IMR-90 (cell line): ENCODE results near the gene KCNH2. TPM values are rescaled to one million over a fixed set of nuclear protein-coding genes. Genes with fewer than 3 reads are reported as not detected.

ENCODE experiments used
- ATAC-seq: fragments of 200-7000 bp; cut with Tn5 transposase; 2 replicates; pipeline ENCODE4 v1.9.1; 2020; ENCODE audit warnings: low read depth, mild to moderate bottlenecking, moderate library complexity
- BruUV-seq: library from RNA; stranded (reverse); fragments of 400-500 nt; replicated peaks from 2 replicates; lab custom pipeline; 2021; lab: Mats Ljungman, UMichigan
- CTCF ChIA-PET: fragments of 300-600 bp; formaldehyde crosslinking; extraction: SDS; loops from one replicate; lab custom pipeline; 2021; ENCODE audit warnings: antibody characterized with exemption; lab: Yijun Ruan, JAX
- POLR2A ChIA-PET: fragments of 300-600 bp; sonication (Branson Sonifier 250); formaldehyde crosslinking; loops from one replicate; lab custom pipeline; 2022; ENCODE audit warnings: antibody characterized with exemption; ENCODE audit not compliant: unreplicated experiment; lab: Charles Lee
- DNase-seq: peaks from one replicate; pipeline ENCODE4 v3.0.0; 2013
- H2AFZ ChIP-seq: replicated peaks from 2 replicates; pipeline ENCODE3; 2013; ENCODE audit warnings: low read length, mild to moderate bottlenecking; ENCODE audit not compliant: poor library complexity
- H2AK5ac ChIP-seq: 2 replicates; pipeline ENCODE4 v1.6.1; 2013; ENCODE audit warnings: low read depth, low read length, inconsistent platforms
- H2AK9ac ChIP-seq: replicated peaks from 2 replicates; pipeline ENCODE3; 2013; ENCODE audit warnings: mild to moderate bottlenecking, low read depth, low read length, moderate library complexity; ENCODE audit not compliant: poor library complexity
- H2BK120ac ChIP-seq: 2 replicates; pipeline ENCODE4 v1.6.1; 2013; ENCODE audit warnings: low read depth, low read length, inconsistent platforms
- H2BK15ac ChIP-seq: 3 replicates; pipeline ENCODE4 v1.6.1; 2013; ENCODE audit warnings: low read depth, low read length, inconsistent platforms
- H2BK20ac ChIP-seq: 2 replicates; pipeline ENCODE4 v1.6.1; 2013; ENCODE audit warnings: low read depth, mild to moderate bottlenecking, inconsistent platforms, low read length, moderate library complexity
- H2BK5ac ChIP-seq: 2 replicates; pipeline ENCODE4 v1.6.1; 2013; ENCODE audit warnings: mild to moderate bottlenecking, low read depth, low read length, inconsistent platforms; ENCODE audit not compliant: poor library complexity, severe bottlenecking
- H3K14ac ChIP-seq: replicated peaks from 2 replicates; pipeline ENCODE4 v1.6.1; 2013; ENCODE audit warnings: low read depth, low read length, inconsistent platforms
- H3K18ac ChIP-seq: 2 replicates; pipeline ENCODE4 v1.6.1; 2013; ENCODE audit warnings: low read depth, low read length, control low read depth
- H3K23ac ChIP-seq: 2 replicates; pipeline ENCODE4 v1.6.1; 2013; ENCODE audit warnings: low read depth, low read length, inconsistent platforms
- H3K27ac ChIP-seq: 2 replicates; pipeline ENCODE4 v1.5.1; 2013; ENCODE audit warnings: mild to moderate bottlenecking, control low read depth, low read length; ENCODE audit not compliant: insufficient read depth
- H3K27me3 ChIP-seq: 2 replicates; pipeline ENCODE4 v1.6.1; 2013; ENCODE audit warnings: low read length; ENCODE audit not compliant: control insufficient read depth, insufficient read depth
- H3K36me3 ChIP-seq: 2 replicates; pipeline ENCODE4 v1.6.1; 2013; ENCODE audit warnings: low read length, mixed read lengths; ENCODE audit not compliant: control insufficient read depth, insufficient read depth
- H3K4ac ChIP-seq: 2 replicates; pipeline ENCODE4 v1.6.1; 2013; ENCODE audit warnings: low read depth, low read length, inconsistent platforms
- H3K4me1 ChIP-seq: 2 replicates; pipeline ENCODE4 v1.6.1; 2013; ENCODE audit warnings: low read length, mixed read lengths; ENCODE audit not compliant: control insufficient read depth, insufficient read depth
- H3K4me2 ChIP-seq: 2 replicates; pipeline ENCODE4 v1.6.1; 2013; ENCODE audit warnings: low read depth, mild to moderate bottlenecking, control low read depth, low read length, moderate library complexity
- H3K4me3 ChIP-seq: 2 replicates; pipeline ENCODE4 v1.5.1; 2013; ENCODE audit warnings: low read depth, mild to moderate bottlenecking, control low read depth, low read length, moderate library complexity; ENCODE audit not compliant: insufficient read depth
- H3K56ac ChIP-seq: 2 replicates; pipeline ENCODE4 v1.6.1; 2013; ENCODE audit warnings: low read length, inconsistent platforms; ENCODE audit not compliant: insufficient read depth; ENCODE audit errors: extremely low read depth
- H3K79me1 ChIP-seq, 2 experiments: 2 replicates each; pipeline ENCODE4 v1.6.1; 2013; ENCODE audit warnings: low read length in 2 of 2, inconsistent platforms in 1 of 2, low read depth in 1 of 2
- H3K9ac ChIP-seq: 2 replicates; pipeline ENCODE4 v1.6.1; 2013; ENCODE audit warnings: low read depth, low read length, control low read depth
- H3K9me1 ChIP-seq: 2 replicates; pipeline ENCODE4 v1.6.1; 2013; ENCODE audit warnings: low read length, inconsistent platforms; ENCODE audit not compliant: insufficient read depth
- H3K9me3 ChIP-seq: 2 replicates; pipeline ENCODE4 v1.6.1; 2013; ENCODE audit warnings: low read length; ENCODE audit not compliant: control insufficient read depth, insufficient read depth
- H4K20me1 ChIP-seq: 2 replicates; pipeline ENCODE4 v1.6.1; 2013; ENCODE audit warnings: low read length, inconsistent platforms; ENCODE audit not compliant: insufficient read depth
- H4K5ac ChIP-seq: 2 replicates; pipeline ENCODE4 v1.6.1; 2013; ENCODE audit warnings: mild to moderate bottlenecking, low read depth, low read length, control low read depth
- H4K8ac ChIP-seq, 2 experiments: 2 replicates each; pipeline ENCODE4 v1.6.1; 2013; ENCODE audit warnings: low read depth in 2 of 2, low read length in 2 of 2, control low read depth in 1 of 2, inconsistent platforms in 1 of 2
- H4K91ac ChIP-seq: 2 replicates; pipeline ENCODE4 v1.6.1; 2013; ENCODE audit warnings: low read depth, low read length, inconsistent platforms; ENCODE audit not compliant: insufficient read depth
- BHLHE40 ChIP-seq: fragments of 150-350 bp; IDR thresholded peaks from 2 replicates; pipeline ENCODE4 v1.6.1; 2016; ENCODE audit warnings: mild to moderate bottlenecking, low read depth, low read length
- CEBPB ChIP-seq: IDR thresholded peaks from 2 replicates; pipeline ENCODE4 v1.6.1; 2012; ENCODE audit warnings: low read depth, low read length, improper control_type of control experiment
- CHD1 ChIP-seq: IDR thresholded peaks from 2 replicates; pipeline ENCODE4 v1.6.1; 2012; ENCODE audit warnings: low read depth, low read length, improper control_type of control experiment
- MAFK ChIP-seq: IDR thresholded peaks from 2 replicates; pipeline ENCODE4 v1.6.1; 2012; ENCODE audit warnings: low read depth, low read length, improper control_type of control experiment
- MAZ ChIP-seq: IDR thresholded peaks from 2 replicates; pipeline ENCODE4 v1.6.1; 2012; ENCODE audit warnings: low read depth, mild to moderate bottlenecking, low read length, improper control_type of control experiment, moderate library complexity, borderline replicate concordance
- MXI1 ChIP-seq: IDR thresholded peaks from 2 replicates; pipeline ENCODE4 v1.6.1; 2012; ENCODE audit warnings: low read depth, mild to moderate bottlenecking, low read length, moderate library complexity, borderline replicate concordance
- POLR2A ChIP-seq: IDR thresholded peaks from 2 replicates; pipeline ENCODE4 v1.6.1; 2012; ENCODE audit warnings: mild to moderate bottlenecking, low read depth, low read length
- RAD21 ChIP-seq: IDR thresholded peaks from 2 replicates; pipeline ENCODE4 v1.6.1; 2012; ENCODE audit warnings: low read length, improper control_type of control experiment
- RFX5 ChIP-seq: IDR thresholded peaks from 2 replicates; pipeline ENCODE4 v1.8.0; 2012; ENCODE audit warnings: low read depth, mild to moderate bottlenecking, low read length, moderate library complexity
- SMC3 ChIP-seq: fragments of 150-350 bp; IDR thresholded peaks from 2 replicates; pipeline ENCODE4 v1.6.1; 2016; ENCODE audit warnings: low read depth, mild to moderate bottlenecking, antibody characterized with exemption, low read length, moderate library complexity
- WGBS, 2 experiments: methylation state at CpG; one replicate each; pipeline versions ENCODE4 v1.1.5 to v1.1.7; 2013; ENCODE audit warnings: missing lambda C conversion rate in 2 of 2; ENCODE audit not compliant: insufficient read length in 1 of 2; ENCODE audit errors: extremely low coverage in 2 of 2; 5-methylcytosine and 5-hydroxymethylcytosine counted together
- dilution Hi-C: fragments of 300-500 bp; cut with HindIII; formaldehyde crosslinking; loops from one replicate; pipeline ENCODE4 v1.14.3; 2018; ENCODE audit warnings: low sequenced_read_pairs; ENCODE audit not compliant: unreplicated experiment
- in situ Hi-C: fragments of 300-500 bp; cut with MboI; formaldehyde crosslinking; loops from 3 replicates; pipeline ENCODE4 v1.14.3; 2019; ENCODE audit warnings: low sequenced_read_pairs, inconsistent platforms, mixed read lengths
- intact Hi-C: fragments of 100-400 bp; cut with micrococcal nuclease; formaldehyde crosslinking; loops from 2 replicates; pipeline ENCODE4 v1.10.0; 2022
- polyA plus RNA-seq, 3 experiments: library from polyadenylated mRNA; depleted of rRNA; stranded (reverse); fragments of >200 nt; gene quantifications; 2 replicates each; pipeline ENCODE4 v1.2.3, GENCODE V29; 2012; ENCODE audit warnings: low replicate concordance in 1 of 3
- total RNA-seq: library from RNA; depleted of rRNA; stranded (reverse); fragments of >200 nt; gene quantifications from 2 replicates; pipeline ENCODE4 v1.2.3, GENCODE V29; 2012
- TF ChIP-seq, protein P1 (sequence below): conservative IDR thresholded peaks from 2 replicates; pipeline ENCODE4 v1.5.1; 2012; ENCODE audit warnings: mild to moderate bottlenecking, low read depth, low read length, improper control_type of control experiment
- TF ChIP-seq, protein P2 (sequence below): fragments of 150-350 bp; IDR thresholded peaks from 2 replicates; pipeline ENCODE4 v1.6.1; 2017; ENCODE audit warnings: mild to moderate bottlenecking, antibody characterized with exemption, low read length, low read depth
- TF ChIP-seq, protein P3 (sequence below): fragments of 150-350 bp; IDR thresholded peaks from 2 replicates; pipeline ENCODE4 v1.6.1; 2016; ENCODE audit warnings: low read depth, mild to moderate bottlenecking, low read length, moderate library complexity, borderline replicate concordance

KCNH2 gene
- total and polyA plus RNA-seq, 2 of the 4 experiments (the other 2 are of a cell fraction) = 0.90 to 2.1 TPM

DNA sequence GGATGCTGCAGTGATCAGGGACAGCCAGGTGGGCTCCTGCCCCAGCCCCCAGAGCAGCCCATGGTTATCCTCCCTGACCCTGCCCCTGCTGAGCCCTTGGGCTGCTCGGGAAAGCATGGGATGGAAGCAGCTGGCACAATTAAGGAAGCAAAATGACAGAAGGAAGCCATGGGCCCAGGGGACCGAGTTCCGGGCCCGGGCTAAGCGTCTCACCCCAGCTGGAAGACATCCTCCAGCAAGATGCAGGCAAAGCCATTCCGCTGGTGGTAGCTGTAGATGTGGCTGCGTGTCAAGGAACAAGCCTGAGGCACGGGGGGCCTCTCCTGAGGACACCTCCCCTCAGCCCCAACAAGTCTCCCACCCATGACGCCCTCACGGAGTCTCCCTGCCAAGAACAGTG, 45.1 kb upstream of the KCNH2 start:
- H3K14ac ChIP-seq = no peak overlapping the region
- H3K27ac ChIP-seq = no peak overlapping the region
- no peaks in the 10 kb centered on the region for H4K20me1 ChIP-seq
- no peak overlapping the region for H2BK20ac ChIP-seq
- H2AK9ac ChIP-seq = no peak overlapping the region
- no peak overlapping the region for H3K9ac ChIP-seq
- H3K18ac ChIP-seq = no peak overlapping the region
- ChIA-PET POLR2A (no interaction called here), CTCF (no interaction called here)
- ATAC-seq = no peak
- H3K9me3 ChIP-seq = no peaks in the 10 kb centered on the region
- in situ Hi-C loops (loop anchor here (5.0 kb wide), 1 partner anchor 89 kb away; no protein-coding TSS in a partner anchor), dilution Hi-C loops (no loop called here), intact Hi-C loops (no loop called here)
- H2AK5ac ChIP-seq = no peak overlapping the region
- H2BK120ac ChIP-seq = no peak overlapping the region
- peaks cover 3% of the 10 kb centered on the region; the same call in 1 of the 2 replicates for H3K4me1 ChIP-seq
- WGBS, 2 experiments = no CpG with 5 or more reads among the region's 10 CpGs
- H3K79me1 ChIP-seq = no peaks in the 10 kb centered on the region
- BruUV-seq = no TSS peak
- H2BK5ac ChIP-seq = no peak overlapping the region
- no peak for DNase-seq
- TF ChIP-seq, protein P1, sequence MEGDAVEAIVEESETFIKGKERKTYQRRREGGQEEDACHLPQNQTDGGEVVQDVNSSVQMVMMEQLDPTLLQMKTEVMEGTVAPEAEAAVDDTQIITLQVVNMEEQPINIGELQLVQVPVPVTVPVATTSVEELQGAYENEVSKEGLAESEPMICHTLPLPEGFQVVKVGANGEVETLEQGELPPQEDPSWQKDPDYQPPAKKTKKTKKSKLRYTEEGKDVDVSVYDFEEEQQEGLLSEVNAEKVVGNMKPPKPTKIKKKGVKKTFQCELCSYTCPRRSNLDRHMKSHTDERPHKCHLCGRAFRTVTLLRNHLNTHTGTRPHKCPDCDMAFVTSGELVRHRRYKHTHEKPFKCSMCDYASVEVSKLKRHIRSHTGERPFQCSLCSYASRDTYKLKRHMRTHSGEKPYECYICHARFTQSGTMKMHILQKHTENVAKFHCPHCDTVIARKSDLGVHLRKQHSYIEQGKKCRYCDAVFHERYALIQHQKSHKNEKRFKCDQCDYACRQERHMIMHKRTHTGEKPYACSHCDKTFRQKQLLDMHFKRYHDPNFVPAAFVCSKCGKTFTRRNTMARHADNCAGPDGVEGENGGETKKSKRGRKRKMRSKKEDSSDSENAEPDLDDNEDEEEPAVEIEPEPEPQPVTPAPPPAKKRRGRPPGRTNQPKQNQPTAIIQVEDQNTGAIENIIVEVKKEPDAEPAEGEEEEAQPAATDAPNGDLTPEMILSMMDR = no peak
- TF ChIP-seq RAD21 (no peak), MAZ (no peak), MAFK (no peak), BHLHE40 (no peak), POLR2A (no peak), CEBPB (no peak), RFX5 (no peak), CHD1 (no peak), SMC3 (no peak), MXI1 (no peak)
- TF ChIP-seq, protein P2, sequence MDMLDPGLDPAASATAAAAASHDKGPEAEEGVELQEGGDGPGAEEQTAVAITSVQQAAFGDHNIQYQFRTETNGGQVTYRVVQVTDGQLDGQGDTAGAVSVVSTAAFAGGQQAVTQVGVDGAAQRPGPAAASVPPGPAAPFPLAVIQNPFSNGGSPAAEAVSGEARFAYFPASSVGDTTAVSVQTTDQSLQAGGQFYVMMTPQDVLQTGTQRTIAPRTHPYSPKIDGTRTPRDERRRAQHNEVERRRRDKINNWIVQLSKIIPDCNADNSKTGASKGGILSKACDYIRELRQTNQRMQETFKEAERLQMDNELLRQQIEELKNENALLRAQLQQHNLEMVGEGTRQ = no peak
- TF ChIP-seq, protein P3, sequence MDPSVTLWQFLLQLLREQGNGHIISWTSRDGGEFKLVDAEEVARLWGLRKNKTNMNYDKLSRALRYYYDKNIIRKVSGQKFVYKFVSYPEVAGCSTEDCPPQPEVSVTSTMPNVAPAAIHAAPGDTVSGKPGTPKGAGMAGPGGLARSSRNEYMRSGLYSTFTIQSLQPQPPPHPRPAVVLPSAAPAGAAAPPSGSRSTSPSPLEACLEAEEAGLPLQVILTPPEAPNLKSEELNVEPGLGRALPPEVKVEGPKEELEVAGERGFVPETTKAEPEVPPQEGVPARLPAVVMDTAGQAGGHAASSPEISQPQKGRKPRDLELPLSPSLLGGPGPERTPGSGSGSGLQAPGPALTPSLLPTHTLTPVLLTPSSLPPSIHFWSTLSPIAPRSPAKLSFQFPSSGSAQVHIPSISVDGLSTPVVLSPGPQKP = no peak
- no peak overlapping the region for H3K4me3 ChIP-seq
- H3K56ac ChIP-seq = no peak overlapping the region
- H3K27me3 ChIP-seq = peaks cover 45% of the 10 kb centered on the region
- no peak overlapping the region for H3K4me2 ChIP-seq
- H2AFZ ChIP-seq = no peak overlapping the region
- no peak overlapping the region for H3K4ac ChIP-seq
- no peaks in the 10 kb centered on the region for H3K9me1 ChIP-seq
- H2BK15ac ChIP-seq = no peak overlapping the region
- H3K23ac ChIP-seq = no peak overlapping the region
- no peak overlapping the region for H4K8ac ChIP-seq
- no peaks in the 10 kb centered on the region for H3K36me3 ChIP-seq
- no peak overlapping the region for H4K5ac ChIP-seq
- H4K91ac ChIP-seq = no peak overlapping the region
